Peyer's patch (tissue), 4 donors: ENCODE data around the gene PACSIN2. TPM values are rescaled to one million over a fixed set of nuclear protein-coding genes. Genes with fewer than 3 reads are reported as not detected.
A peak's percentile ranks its signal among the peaks of the same experiment; 100 is the strongest.

Experiments used
- DNase-seq, 3 donors: peaks; one replicate each; pipeline ENCODE4 v3.0.0-alpha.2; 2017 to 2019
- H3K27ac ChIP-seq, 4 donors: fragments of 200-600 bp; sonication (generic); one replicate each; pipeline ENCODE4 v1.5.1; 2016 to 2019
- H3K27me3 ChIP-seq, 2 donors: fragments of 200-600 bp; sonication (generic); one replicate each; pipeline ENCODE4 v1.5.1; 2019
- H3K36me3 ChIP-seq, 3 donors: fragments of 200-600 bp; sonication (generic); one replicate each; pipeline ENCODE4 v1.5.1; 2016 to 2019
- H3K4me1 ChIP-seq, 4 donors: fragments of 200-600 bp; sonication (generic); one replicate each; pipeline ENCODE4 v1.5.1; 2016 to 2019
- H3K4me3 ChIP-seq, 4 donors: fragments of 200-600 bp; sonication (generic); 1 replicate in 3 of 4; 2 replicates in 1 of 4; pipeline ENCODE4 v1.5.1; 2016 to 2019; ENCODE audit warnings: mild to moderate bottlenecking in 1 of 4
- H3K9me3 ChIP-seq, 4 donors: fragments of 200-600 bp; sonication (generic); one replicate each; pipeline ENCODE4 v1.5.1; 2016 to 2019; ENCODE audit warnings: mild to moderate bottlenecking in 1 of 4
- POLR2A ChIP-seq, 2 donors: fragments of 450-650 bp; IDR thresholded peaks; one replicate each; pipeline ENCODE4 v1.5.1; 2017; ENCODE audit warnings: antibody characterized with exemption in 2 of 2, mild to moderate bottlenecking in 2 of 2, moderate library complexity in 2 of 2
- total RNA-seq, 4 donors: library from RNA; depleted of rRNA; stranded (reverse); fragments of >200 nt; gene quantifications; one replicate each; pipeline ENCODE4 v1.1.0, GENCODE V29; 2016
- TF ChIP-seq, protein P1 (sequence below), 6 experiments: fragments of 450-650 bp in 4 of 6; fragments of 200-600 bp in 2 of 6; sonication (generic) in 1 of 6; IDR thresholded peaks; one replicate each; pipeline ENCODE4 v1.5.1; 2017 to 2019; ENCODE audit warnings: antibody characterized with exemption in 6 of 6, mild to moderate bottlenecking in 3 of 6, moderate library complexity in 1 of 6

Gene PACSIN2
- total RNA-seq, 4 donors from 2014 or later = 58.0 to 149 (median 110) TPM

DNA sequence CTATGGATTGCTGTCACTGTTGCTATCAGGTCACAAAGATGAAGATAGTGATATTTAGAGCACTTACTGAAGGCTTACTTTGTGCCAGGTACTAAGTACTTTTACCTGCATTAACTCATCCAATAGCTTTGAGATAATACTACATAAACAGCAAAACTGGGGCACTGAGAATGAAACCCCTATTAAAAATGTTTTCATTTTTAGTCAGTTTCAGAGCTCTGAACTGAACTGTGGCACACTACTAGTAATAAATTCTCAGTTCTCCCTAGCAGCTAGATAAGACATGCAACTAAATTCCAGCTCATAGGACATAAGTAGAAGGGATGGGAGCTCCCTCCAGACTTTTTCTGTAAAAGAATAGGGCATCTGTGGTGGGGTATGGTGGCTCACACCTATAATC lies 181.8 kb downstream of the PACSIN2 start:
- no peaks in the 10 kb centered on the region for H3K9me3 ChIP-seq
- TF ChIP-seq, protein P1, sequence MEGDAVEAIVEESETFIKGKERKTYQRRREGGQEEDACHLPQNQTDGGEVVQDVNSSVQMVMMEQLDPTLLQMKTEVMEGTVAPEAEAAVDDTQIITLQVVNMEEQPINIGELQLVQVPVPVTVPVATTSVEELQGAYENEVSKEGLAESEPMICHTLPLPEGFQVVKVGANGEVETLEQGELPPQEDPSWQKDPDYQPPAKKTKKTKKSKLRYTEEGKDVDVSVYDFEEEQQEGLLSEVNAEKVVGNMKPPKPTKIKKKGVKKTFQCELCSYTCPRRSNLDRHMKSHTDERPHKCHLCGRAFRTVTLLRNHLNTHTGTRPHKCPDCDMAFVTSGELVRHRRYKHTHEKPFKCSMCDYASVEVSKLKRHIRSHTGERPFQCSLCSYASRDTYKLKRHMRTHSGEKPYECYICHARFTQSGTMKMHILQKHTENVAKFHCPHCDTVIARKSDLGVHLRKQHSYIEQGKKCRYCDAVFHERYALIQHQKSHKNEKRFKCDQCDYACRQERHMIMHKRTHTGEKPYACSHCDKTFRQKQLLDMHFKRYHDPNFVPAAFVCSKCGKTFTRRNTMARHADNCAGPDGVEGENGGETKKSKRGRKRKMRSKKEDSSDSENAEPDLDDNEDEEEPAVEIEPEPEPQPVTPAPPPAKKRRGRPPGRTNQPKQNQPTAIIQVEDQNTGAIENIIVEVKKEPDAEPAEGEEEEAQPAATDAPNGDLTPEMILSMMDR (IDR thresholded peaks at IDR 0.05) = no peak
- no peak for TF ChIP-seq POLR2A (IDR thresholded peaks at IDR 0.05)
- no peak for DNase-seq
- H3K4me3 ChIP-seq = no peak overlapping the region
- no peak overlapping the region for H3K27ac ChIP-seq
- H3K27me3 ChIP-seq = no peaks in the 10 kb centered on the region
- H3K4me1 ChIP-seq = no peaks in the 10 kb centered on the region
- peaks cover 0 to 80% (median 0%) of the 10 kb centered on the region in 3 donors for H3K36me3 ChIP-seq

DNA sequence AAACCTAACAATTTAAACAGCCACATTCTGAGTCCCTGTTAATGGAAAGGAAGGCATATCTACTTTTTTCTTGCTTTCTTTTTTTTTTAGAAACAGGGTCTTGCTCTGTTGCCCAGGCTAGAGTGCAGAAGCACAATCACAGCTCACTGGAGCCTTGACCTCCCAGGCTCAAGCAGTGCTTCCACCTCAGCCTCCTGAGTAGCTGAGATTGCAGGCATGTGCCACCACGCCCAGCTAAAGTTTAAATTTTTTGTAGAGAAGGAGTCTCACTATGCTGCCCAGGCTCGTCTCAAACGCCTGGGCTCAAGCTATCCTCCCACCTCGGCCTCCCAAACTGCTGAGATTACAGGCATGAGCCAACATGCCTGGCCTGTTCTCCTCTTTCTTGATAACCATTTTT lies 183.2 kb downstream of the PACSIN2 start:
- peaks cover 0 to 90% (median 0%) of the 10 kb centered on the region in 3 donors for H3K36me3 ChIP-seq
- H3K4me3 ChIP-seq = no peak overlapping the region
- TF ChIP-seq POLR2A (IDR thresholded peaks at IDR 0.05) = no peak
- TF ChIP-seq, protein P1 (IDR thresholded peaks at IDR 0.05) = no peak
- no peaks in the 10 kb centered on the region for H3K27me3 ChIP-seq
- H3K4me1 ChIP-seq = no peaks in the 10 kb centered on the region
- DNase-seq = peak in 1 of 3 donors; percentile 1
- no peak overlapping the region for H3K27ac ChIP-seq
- H3K9me3 ChIP-seq = no peaks in the 10 kb centered on the region

DNA sequence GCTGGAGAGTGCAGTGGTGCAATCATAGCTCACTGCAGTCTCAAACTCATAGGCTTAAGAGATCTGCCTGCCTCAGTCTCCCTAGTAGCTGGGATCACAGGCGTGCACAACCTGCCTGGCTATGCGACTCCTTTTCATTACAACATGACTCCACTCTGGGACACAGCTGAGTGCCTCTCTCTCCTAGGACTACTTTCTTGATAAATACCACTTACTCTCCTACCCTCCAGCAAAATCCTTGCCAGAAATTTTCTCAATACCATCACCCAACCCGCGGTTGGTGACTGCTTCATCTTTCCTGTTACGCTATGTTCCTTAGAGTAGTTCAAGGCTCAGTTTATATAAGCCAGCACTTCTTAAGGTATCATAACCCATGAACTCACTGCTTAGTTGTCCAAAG lies 184.8 kb downstream of the PACSIN2 start:
- TF ChIP-seq, protein P1 (IDR thresholded peaks at IDR 0.05) = no peak
- TF ChIP-seq POLR2A (IDR thresholded peaks at IDR 0.05) = no peak
- Histone ChIP-seq H3K4me1 (no peaks in the 10 kb centered on the region), H3K27me3 (no peaks in the 10 kb centered on the region), H3K36me3 (peaks cover 0 to 97% (median 0%) of the 10 kb centered on the region in 3 donors), H3K4me3 (no peak overlapping the region), H3K27ac (no peak overlapping the region), H3K9me3 (no peaks in the 10 kb centered on the region)
- no peak for DNase-seq

DNA sequence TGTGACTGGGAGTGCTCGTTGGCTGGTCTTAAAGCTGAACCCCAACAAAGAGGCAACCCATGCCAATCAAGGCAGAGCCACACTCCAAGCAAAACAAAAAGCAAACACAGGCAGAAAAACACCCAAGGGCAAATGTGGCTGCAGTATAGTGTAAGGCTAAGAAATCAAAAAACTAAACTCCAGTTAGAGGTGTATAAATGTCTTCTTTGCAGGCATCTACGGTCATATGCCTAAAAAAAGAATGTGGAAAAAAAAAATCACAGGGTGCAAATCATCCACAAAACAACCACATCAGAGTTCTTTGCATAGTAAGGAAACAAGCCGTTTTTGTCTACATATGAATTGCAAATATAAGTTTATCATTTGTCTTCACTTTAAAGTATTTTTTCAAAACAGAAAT lies 185.6 kb downstream of the PACSIN2 start:
- Histone ChIP-seq H3K4me3 (no peak overlapping the region), H3K4me1 (no peaks in the 10 kb centered on the region), H3K27me3 (no peaks in the 10 kb centered on the region), H3K27ac (no peak overlapping the region), H3K9me3 (no peaks in the 10 kb centered on the region), H3K36me3 (peaks cover 0 to 97% (median 0%) of the 10 kb centered on the region in 3 donors)
- TF ChIP-seq POLR2A (IDR thresholded peaks at IDR 0.05) = no peak
- TF ChIP-seq, protein P1 (IDR thresholded peaks at IDR 0.05) = no peak
- DNase-seq = no peak

DNA sequence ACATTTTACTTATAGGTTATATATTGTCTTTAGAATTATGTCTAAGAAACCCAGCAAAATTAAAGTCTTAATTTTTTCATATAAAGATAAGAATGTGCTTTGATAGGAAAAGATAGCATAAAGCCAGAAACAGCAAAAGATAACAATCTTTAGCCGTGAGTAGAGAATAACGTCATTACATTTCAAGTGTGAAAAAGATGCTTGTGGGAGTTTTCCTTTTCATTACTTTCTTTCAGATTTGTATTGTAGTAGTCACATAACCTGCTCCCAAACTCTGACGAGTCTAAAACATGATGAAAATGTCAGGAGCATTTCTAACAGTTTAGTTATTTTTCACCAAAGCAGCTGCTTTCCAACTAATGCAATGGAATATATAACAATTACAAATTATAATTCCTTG lies 189.2 kb downstream of the PACSIN2 start:
- no peak for DNase-seq
- Histone ChIP-seq H3K27me3 (no peaks in the 10 kb centered on the region), H3K9me3 (no peaks in the 10 kb centered on the region), H3K36me3 (peaks cover 0 to 90% (median 0%) of the 10 kb centered on the region in 3 donors), H3K27ac (no peak overlapping the region), H3K4me1 (no peaks in the 10 kb centered on the region), H3K4me3 (no peak overlapping the region)
- TF ChIP-seq POLR2A (IDR thresholded peaks at IDR 0.05) = no peak
- TF ChIP-seq, protein P1 (IDR thresholded peaks at IDR 0.05) = no peak

DNA sequence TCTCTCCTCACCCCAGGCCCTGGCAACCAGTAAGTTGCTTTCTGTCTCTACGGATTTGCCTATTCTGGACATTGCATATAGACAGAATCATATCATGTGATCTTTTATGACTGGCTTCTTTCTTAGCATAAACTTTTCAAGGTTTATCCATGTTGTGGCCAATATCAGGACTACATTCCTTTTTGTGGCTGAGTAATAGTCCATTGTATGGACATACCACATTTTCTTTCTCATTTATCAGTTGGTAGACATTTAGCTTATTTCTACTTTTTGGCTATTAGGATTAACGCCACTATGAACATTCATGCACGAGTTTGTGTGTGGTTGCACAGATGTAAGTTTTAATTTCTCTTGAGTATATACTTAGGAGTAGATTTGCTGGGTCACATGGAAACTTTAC lies 193.6 kb downstream of the PACSIN2 start:
- no peak overlapping the region for H3K4me3 ChIP-seq
- H3K9me3 ChIP-seq = no peaks in the 10 kb centered on the region
- no peak for DNase-seq
- H3K4me1 ChIP-seq = no peaks in the 10 kb centered on the region
- peaks cover 0 to 59% (median 0%) of the 10 kb centered on the region in 3 donors for H3K36me3 ChIP-seq
- H3K27ac ChIP-seq = no peak overlapping the region
- no peaks in the 10 kb centered on the region for H3K27me3 ChIP-seq
- TF ChIP-seq, protein P1 (IDR thresholded peaks at IDR 0.05) = no peak
- TF ChIP-seq POLR2A (IDR thresholded peaks at IDR 0.05) = no peak
